ENCODE measurements around the gene LINS1. TPM values are rescaled to one million over a fixed set of nuclear protein-coding genes. Genes with fewer than 3 reads are reported as not detected.

Gene LINS1
- total RNA-seq, 4 donors from 2014 or later, result 10.7 to 76.6 (median 35.7) TPM

- H3K4me3 ChIP-seq, result no peak overlapping the region
- 94 to 100% methylated on average over 1 of the region's 1 CpG for WGBS, 2 donors
- H3K4me1 ChIP-seq, result peaks cover 0 to 5% (median 0%) of the 10 kb centered on the region in 4 donors
- no peaks in the 10 kb centered on the region for H3K27me3 ChIP-seq
- no peak overlapping the region for H3K27ac ChIP-seq
- peaks cover 0 to 11% (median 0%) of the 10 kb centered on the region in 4 donors for H3K9me3 ChIP-seq
- peaks cover 0 to 10% (median 0%) of the 10 kb centered on the region in 3 donors for H3K36me3 ChIP-seq
- TF ChIP-seq POLR2A (IDR thresholded peaks at IDR 0.05), result no peak
- no peak for TF ChIP-seq EP300 (IDR thresholded peaks at IDR 0.05)
- TF ChIP-seq, protein P1, sequence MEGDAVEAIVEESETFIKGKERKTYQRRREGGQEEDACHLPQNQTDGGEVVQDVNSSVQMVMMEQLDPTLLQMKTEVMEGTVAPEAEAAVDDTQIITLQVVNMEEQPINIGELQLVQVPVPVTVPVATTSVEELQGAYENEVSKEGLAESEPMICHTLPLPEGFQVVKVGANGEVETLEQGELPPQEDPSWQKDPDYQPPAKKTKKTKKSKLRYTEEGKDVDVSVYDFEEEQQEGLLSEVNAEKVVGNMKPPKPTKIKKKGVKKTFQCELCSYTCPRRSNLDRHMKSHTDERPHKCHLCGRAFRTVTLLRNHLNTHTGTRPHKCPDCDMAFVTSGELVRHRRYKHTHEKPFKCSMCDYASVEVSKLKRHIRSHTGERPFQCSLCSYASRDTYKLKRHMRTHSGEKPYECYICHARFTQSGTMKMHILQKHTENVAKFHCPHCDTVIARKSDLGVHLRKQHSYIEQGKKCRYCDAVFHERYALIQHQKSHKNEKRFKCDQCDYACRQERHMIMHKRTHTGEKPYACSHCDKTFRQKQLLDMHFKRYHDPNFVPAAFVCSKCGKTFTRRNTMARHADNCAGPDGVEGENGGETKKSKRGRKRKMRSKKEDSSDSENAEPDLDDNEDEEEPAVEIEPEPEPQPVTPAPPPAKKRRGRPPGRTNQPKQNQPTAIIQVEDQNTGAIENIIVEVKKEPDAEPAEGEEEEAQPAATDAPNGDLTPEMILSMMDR (IDR thresholded peaks at IDR 0.05), result no peak
- no peak for DNase-seq (ENCODE audit: low spot score in 2 of 2)
Observed at GRCh38 chr15:100588638-100589242, 13.2 kb downstream of the LINS1 start.

GRCh38 chr15:100580414-100580813, 21.6 kb downstream of the LINS1 start:
- TF ChIP-seq, protein P1 (IDR thresholded peaks at IDR 0.05), result no peak
- no peak for TF ChIP-seq POLR2A (IDR thresholded peaks at IDR 0.05)
- TF ChIP-seq EP300 (IDR thresholded peaks at IDR 0.05), result no peak
- 83 to 90% methylated on average over 4 of the region's 4 CpGs for WGBS, 2 donors
- H3K27ac ChIP-seq, result no peak overlapping the region

DNA sequence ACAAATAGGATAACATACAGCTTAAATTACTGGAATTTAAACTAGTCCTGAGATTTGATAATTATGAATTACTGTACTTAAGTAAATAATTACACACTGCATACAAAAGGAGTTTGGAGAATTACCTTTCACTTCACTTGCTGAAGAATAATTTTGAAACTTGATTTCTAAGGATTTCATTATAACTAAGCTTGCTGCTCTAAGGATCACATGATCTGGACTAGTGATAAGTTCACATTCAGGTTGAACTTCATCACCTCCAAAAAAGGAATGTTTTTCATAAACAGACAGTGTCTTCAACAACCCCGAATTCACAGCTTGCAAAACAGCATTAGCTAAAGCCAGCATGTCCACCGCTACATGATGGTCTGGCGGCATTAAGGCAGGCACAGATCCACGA, 28.5 kb downstream of the LINS1 start:
- no peak for DNase-seq (ENCODE audit: low spot score in 2 of 2)
- Histone ChIP-seq H3K27me3 (no peaks in the 10 kb centered on the region), H3K9me3 (no peaks in the 10 kb centered on the region), H3K27ac (no peak overlapping the region), H3K36me3 (peaks cover 0 to 42% (median 0%) of the 10 kb centered on the region in 3 donors), H3K4me3 (no peak overlapping the region), H3K4me1 (peaks cover 0 to 11% (median 0%) of the 10 kb centered on the region in 4 donors)
- 89 to 90% methylated on average over 4 of the region's 4 CpGs for WGBS, 2 donors
- no peak for TF ChIP-seq POLR2A (IDR thresholded peaks at IDR 0.05)
- TF ChIP-seq, protein P1 (IDR thresholded peaks at IDR 0.05), result no peak
- no peak for TF ChIP-seq EP300 (IDR thresholded peaks at IDR 0.05)

More at GRCh38 chr15:100580414-100580813, 21.6 kb downstream of the LINS1 start:
- Histone ChIP-seq H3K36me3 (peaks cover 0 to 9% (median 0%) of the 10 kb centered on the region in 3 donors), H3K9me3 (no peaks in the 10 kb centered on the region), H3K27me3 (no peaks in the 10 kb centered on the region), H3K4me3 (no peak overlapping the region), H3K4me1 (peaks cover 0 to 5% (median 0%) of the 10 kb centered on the region in 4 donors)
- no peak for DNase-seq (ENCODE audit: low spot score in 2 of 2)

- Histone ChIP-seq H3K27me3 (no peaks in the 10 kb centered on the region), H3K4me3 (no peak overlapping the region), H3K4me1 (peaks cover 0 to 11% (median 0%) of the 10 kb centered on the region in 4 donors), H3K36me3 (peaks cover 0 to 47% (median 0%) of the 10 kb centered on the region in 3 donors), H3K9me3 (no peaks in the 10 kb centered on the region), H3K27ac (no peak overlapping the region)
- DNase-seq (ENCODE audit: low spot score in 2 of 2), result no peak
- TF ChIP-seq, protein P1 (IDR thresholded peaks at IDR 0.05), result peak; percentile 52 to 60 (median 54)
- TF ChIP-seq POLR2A (IDR thresholded peaks at IDR 0.05), result no peak
- whole genome bisulfite sequencing, 2 donors, result 54 to 55% methylated on average over 4 of the region's 4 CpGs
Observed at GRCh38 chr15:100572362-100572983, 29.5 kb downstream of the LINS1 start.

DNA sequence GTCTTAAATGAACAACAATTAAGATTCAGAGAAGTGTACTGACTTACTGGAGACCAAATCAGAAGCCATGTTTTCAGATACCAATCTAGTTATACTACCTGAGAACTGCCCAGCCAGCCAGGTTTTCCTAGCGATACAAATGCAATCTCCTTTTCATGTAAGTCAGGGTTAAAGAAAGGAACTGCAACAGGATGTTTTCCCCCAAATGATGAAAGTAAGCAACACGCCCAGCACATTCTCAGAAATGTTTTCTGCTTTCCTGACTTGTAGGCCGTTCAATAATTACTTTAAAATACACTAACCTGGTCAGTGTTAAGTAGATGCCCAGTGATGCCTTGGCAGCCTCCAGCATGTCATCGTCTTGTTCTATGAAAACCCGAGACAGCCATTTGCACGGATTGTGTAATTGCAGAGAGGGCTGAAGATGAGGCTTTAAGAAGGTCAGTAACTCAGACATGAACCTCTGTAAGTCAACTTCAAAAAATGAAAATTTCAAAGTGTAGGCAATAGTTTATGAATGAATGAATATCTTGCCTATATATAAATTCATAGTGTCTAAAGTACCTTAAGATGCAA, 30.3 kb downstream of the LINS1 start:
- H3K4me1 ChIP-seq, result peaks cover 0 to 11% (median 0%) of the 10 kb centered on the region in 4 donors
- no peak overlapping the region for H3K4me3 ChIP-seq
- 89 to 90% methylated on average over 6 of the region's 6 CpGs for WGBS, 2 donors
- TF ChIP-seq, protein P1 (IDR thresholded peaks at IDR 0.05), result no peak
- TF ChIP-seq POLR2A (IDR thresholded peaks at IDR 0.05) (no peak), EP300 (IDR thresholded peaks at IDR 0.05) (no peak)
- H3K9me3 ChIP-seq, result no peaks in the 10 kb centered on the region
- H3K27ac ChIP-seq, result no peak overlapping the region
- H3K36me3 ChIP-seq, result peaks cover 0 to 47% (median 0%) of the 10 kb centered on the region in 3 donors
- no peaks in the 10 kb centered on the region for H3K27me3 ChIP-seq
- DNase-seq (ENCODE audit: low spot score in 2 of 2), result no peak
